HFFc6 (cell line): ENCODE data around the gene SRPX. TPM values are rescaled to one million over a fixed set of nuclear protein-coding genes. Genes with fewer than 3 reads are reported as not detected.

Experiments used
- DNase-seq: peaks from one replicate; pipeline ENCODE4 v3.0.0-alpha.2; 2018
- H3K27ac Mint-ChIP-seq: 2 replicates; pipeline ENCODE4 v1.8.0; 2020; ENCODE audit warnings: mild to moderate bottlenecking, mixed read lengths
- H3K27me3 Mint-ChIP-seq: 2 replicates; pipeline ENCODE4 v1.8.0; 2021; ENCODE audit warnings: mild to moderate bottlenecking, moderate library complexity, mixed read lengths; ENCODE audit not compliant: insufficient read depth
- H3K36me3 Mint-ChIP-seq: 2 replicates; pipeline ENCODE4 v1.8.0; 2021; ENCODE audit warnings: low read depth, mixed read lengths
- H3K4me1 Mint-ChIP-seq: 2 replicates; pipeline ENCODE4 v1.8.0; 2020; ENCODE audit warnings: low read depth, mixed read lengths
- H3K4me3 Mint-ChIP-seq: 2 replicates; pipeline ENCODE4 v1.8.0; 2020; ENCODE audit warnings: mild to moderate bottlenecking, moderate library complexity, mixed read lengths
- H3K9me3 Mint-ChIP-seq: 2 replicates; pipeline ENCODE4 v1.8.0; 2020; ENCODE audit warnings: mild to moderate bottlenecking, mixed read lengths
- CTCF ChIP-seq: fragments of 200-600 bp; sonication (generic); IDR thresholded peaks from 2 replicates; pipeline ENCODE4 v1.5.0; 2021; ENCODE audit warnings: antibody characterized with exemption, mild to moderate bottlenecking
- total RNA-seq, 6 experiments: library from RNA; stranded (reverse); fragmentation: NEBNext Ultra II Directional; extraction: Animal tissue kit (Norgen Biotek cat#: 25700); gene quantifications; 2 replicates in 1 of 6; 3 replicates in 5 of 6; pipeline ENCODE4 v1.2.3, GENCODE V29; 2021

SRPX gene
- total RNA-seq, 6 experiments from 2014 or later, result 10.6 to 47.2 (median 42.4) TPM

GRCh38 chrX:38216642-38217041 lies 4.0 kb downstream of the SRPX start:
- H3K36me3 Mint-ChIP-seq, result no peaks in the 10 kb centered on the region
- H3K27ac Mint-ChIP-seq, result no peak overlapping the region
- H3K4me1 Mint-ChIP-seq, result peaks cover 60% of the 10 kb centered on the region
- no peak overlapping the region for H3K4me3 Mint-ChIP-seq
- H3K9me3 Mint-ChIP-seq, result no peaks in the 10 kb centered on the region
- H3K27me3 Mint-ChIP-seq, result no peaks in the 10 kb centered on the region; the same call in none of the 2 replicates
- TF ChIP-seq CTCF, result no peak
- no peak for DNase-seq

- peak overlapping the region; percentile 63; the same call in 1 of the 2 replicates for H3K4me3 Mint-ChIP-seq
- H3K4me1 Mint-ChIP-seq, result peaks cover 54% of the 10 kb centered on the region
- no peaks in the 10 kb centered on the region for H3K9me3 Mint-ChIP-seq
- DNase-seq, result no peak
- no peaks in the 10 kb centered on the region for H3K36me3 Mint-ChIP-seq
- TF ChIP-seq CTCF, result no peak
- H3K27ac Mint-ChIP-seq, result peak overlapping the region; percentile 73; the same call in 1 of the 2 replicates
- H3K27me3 Mint-ChIP-seq, result no peaks in the 10 kb centered on the region; the same call in 1 of the 2 replicates
Measured at GRCh38 chrX:38214551-38215531, 5.8 kb downstream of the SRPX start.

GRCh38 chrX:38214044-38214443 lies 6.6 kb downstream of the SRPX start:
- Mint-ChIP-seq H3K36me3 (no peaks in the 10 kb centered on the region), H3K27me3 (peaks cover 2% of the 10 kb centered on the region), H3K9me3 (no peaks in the 10 kb centered on the region), H3K27ac (peak overlapping the region; percentile 73; the same call in 1 of the 2 replicates), H3K4me1 (peaks cover 49% of the 10 kb centered on the region), H3K4me3 (peak overlapping the region; percentile 63; the same call in 1 of the 2 replicates)
- no peak for DNase-seq
- no peak for TF ChIP-seq CTCF

GRCh38 chrX:38211891-38212635 lies 8.6 kb downstream of the SRPX start:
- no peak for DNase-seq
- H3K4me3 Mint-ChIP-seq, result no peak overlapping the region
- peak overlapping the region; percentile 44; the same call in 1 of the 2 replicates for H3K27ac Mint-ChIP-seq
- no peak for TF ChIP-seq CTCF
- H3K27me3 Mint-ChIP-seq, result peaks cover 2% of the 10 kb centered on the region
- no peaks in the 10 kb centered on the region for H3K9me3 Mint-ChIP-seq
- no peaks in the 10 kb centered on the region for H3K36me3 Mint-ChIP-seq
- peaks cover 49% of the 10 kb centered on the region for H3K4me1 Mint-ChIP-seq

GRCh38 chrX:38206542-38206941 lies 14.1 kb downstream of the SRPX start:
- DNase-seq, result no peak
- peaks cover 13% of the 10 kb centered on the region; the same call in 1 of the 2 replicates for H3K27me3 Mint-ChIP-seq
- H3K9me3 Mint-ChIP-seq, result no peaks in the 10 kb centered on the region

More at GRCh38 chrX:38206542-38206941, 14.1 kb downstream of the SRPX start:
- TF ChIP-seq CTCF, result no peak
- Mint-ChIP-seq H3K4me1 (peaks cover 16% of the 10 kb centered on the region), H3K4me3 (peak overlapping the region; percentile 64; the same call in 1 of the 2 replicates), H3K27ac (peak overlapping the region; percentile 29; the same call in 1 of the 2 replicates), H3K36me3 (no peaks in the 10 kb centered on the region)
